HG03457 (cell line): ENCODE measurements around the gene KRTAP5-2.
"Not testable (repeated sequence)": the region's sequence is repeated elsewhere in the genome, so short reads cannot be mapped to it uniquely, and the experiment has no call there.

ENCODE experiments used
- ATAC-seq: cut with Tn5 transposase; IDR thresholded peaks from one replicate; pipeline ENCODE4 v1.9.1; 2021; ENCODE audit warnings: moderate number of reproducible peaks; ENCODE audit not compliant: unreplicated experiment

Gene KRTAP5-2

DNA sequence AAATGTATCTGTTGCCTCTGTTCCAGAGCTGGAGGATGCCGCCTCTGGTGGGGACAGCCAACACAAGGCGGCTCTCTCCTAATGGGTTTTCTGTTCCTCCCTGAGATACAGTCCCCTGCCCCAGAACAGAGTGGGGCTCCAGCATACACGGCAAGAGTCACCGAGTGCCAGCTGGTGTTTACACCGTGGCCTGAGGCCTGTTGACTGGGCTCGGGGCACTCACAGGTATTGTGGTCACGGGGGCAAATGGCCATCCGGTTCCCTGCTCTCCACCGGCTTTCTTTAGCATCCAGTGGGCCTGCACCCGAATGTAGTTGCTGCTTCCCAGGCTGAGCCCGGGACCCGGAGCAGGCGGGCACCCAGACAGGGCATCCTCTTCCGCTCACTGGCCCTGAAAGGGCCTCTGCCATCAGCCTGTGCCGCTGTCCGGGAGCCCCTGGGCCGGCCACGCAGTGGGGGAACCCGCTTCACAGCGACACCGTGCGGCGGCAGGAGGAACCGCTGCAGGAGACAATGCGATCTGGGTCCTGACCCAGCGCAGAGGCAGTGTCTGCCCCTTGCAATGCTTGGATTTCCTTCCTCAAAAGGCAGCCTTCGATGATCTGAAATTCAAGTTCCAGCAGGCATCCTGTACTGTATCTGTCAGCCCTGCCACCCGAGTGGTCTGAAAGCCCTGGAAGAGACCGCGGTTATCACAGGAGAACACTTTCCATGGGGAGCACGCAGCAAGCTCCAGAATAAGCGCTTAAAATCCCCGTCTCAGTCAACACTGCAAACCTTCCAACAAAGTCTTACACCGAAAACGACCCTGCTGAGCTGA, 30.6 kb upstream of the KRTAP5-2 start:
- ATAC-seq: no peak

GRCh38 chr11:1625541-1625940, 27.4 kb upstream of the KRTAP5-2 start:
- ATAC-seq: no peak

DNA sequence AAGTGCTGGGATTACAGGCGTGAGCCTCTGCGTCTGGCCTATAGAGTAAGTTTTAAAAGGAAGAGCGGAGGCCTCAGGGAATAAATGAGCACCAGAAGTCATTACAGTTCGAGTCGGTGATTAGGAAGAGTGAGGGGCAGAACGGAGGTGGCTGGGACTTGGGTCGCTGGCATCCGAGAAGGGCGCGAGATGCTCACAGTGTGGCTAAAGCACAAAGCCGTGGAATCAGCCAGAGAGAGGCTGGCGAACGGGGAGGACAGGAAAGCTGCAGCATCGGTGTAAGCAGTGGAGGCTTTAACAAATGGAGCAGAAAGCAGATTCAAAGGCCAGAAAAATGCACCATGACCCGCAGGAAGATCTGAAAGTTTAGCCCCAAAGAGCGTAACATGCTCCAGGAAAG, 26.5 kb upstream of the KRTAP5-2 start:
- no peak for ATAC-seq

DNA sequence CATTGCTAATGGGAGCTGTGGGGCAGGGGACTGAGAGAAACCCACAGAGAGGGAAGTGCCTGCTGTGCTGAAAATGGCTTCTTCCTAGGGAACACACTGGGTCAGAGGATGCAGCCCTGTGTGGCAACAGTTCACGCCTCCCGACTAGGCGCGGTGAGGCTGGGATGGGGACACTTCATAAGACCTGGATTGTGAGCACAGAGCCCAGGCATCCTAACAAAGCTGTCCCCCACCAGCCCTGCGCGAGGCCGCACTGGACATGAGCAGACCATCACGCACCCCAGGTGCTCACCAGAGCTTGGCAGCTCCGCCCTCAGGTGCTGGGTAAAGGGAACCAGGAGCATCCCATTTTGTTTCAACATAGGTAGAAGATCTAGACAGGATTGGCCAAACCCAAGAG, 25.6 kb upstream of the KRTAP5-2 start:
- no peak for ATAC-seq

DNA sequence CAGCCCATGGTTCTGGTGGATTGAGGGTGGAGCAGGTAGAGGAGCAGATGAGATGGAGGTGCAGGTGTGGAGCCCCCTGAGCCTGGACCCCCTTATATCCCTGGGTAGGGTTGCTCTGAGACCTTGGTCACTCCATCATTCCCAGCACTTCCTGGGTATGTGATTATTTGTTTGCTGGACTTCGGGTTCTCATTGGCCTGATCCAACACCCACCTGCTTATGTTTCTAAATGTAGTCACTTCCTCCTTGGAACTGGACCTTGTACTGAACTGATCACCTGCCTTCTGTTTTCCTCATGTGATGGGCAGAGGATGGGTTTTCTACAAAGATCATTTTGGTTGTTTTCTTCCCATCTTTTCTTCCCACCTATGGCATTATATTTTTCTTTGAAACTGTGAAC, 24.0 kb upstream of the KRTAP5-2 start, which contains the start of gene KRTAP5-4:
TSS of gene KRTAP5-4 (minus strand) at position 53 of the 400 bp plus-strand sequence. CDS start at position 8, 45 bp downstream.
- no peak for ATAC-seq

GRCh38 chr11:1619449-1619848, 21.4 kb upstream of the KRTAP5-2 start:
- no peak for ATAC-seq

- no peak for ATAC-seq
Observed at GRCh38 chr11:1618231-1618630, 20.1 kb upstream of the KRTAP5-2 start.

DNA sequence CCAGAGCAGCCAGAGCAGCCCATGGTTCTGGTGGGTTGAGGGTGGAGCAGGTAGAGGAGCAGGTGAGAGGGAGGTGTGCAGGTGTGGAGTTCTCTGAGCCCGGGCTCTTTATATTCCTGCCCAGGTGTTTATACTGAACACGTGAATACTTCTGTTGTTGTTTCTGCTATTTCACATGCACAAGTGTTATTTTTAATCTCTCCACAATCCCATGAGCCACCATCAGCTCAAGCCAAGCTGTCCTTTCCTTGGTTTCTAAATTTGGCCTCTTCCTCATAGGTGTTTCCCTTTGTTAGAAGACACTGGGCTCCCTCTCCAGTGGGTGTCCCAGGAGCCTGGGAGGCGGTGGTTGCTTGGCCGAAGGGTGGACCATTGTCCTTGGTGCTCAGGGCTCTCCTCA, 10.3 kb upstream of the KRTAP5-2 start, which contains the start of gene KRTAP5-3:
TSS of gene KRTAP5-3 (minus strand) at position 101 of the 400 bp plus-strand sequence. CDS start at position 23, 78 bp downstream.
- no peak for ATAC-seq

DNA sequence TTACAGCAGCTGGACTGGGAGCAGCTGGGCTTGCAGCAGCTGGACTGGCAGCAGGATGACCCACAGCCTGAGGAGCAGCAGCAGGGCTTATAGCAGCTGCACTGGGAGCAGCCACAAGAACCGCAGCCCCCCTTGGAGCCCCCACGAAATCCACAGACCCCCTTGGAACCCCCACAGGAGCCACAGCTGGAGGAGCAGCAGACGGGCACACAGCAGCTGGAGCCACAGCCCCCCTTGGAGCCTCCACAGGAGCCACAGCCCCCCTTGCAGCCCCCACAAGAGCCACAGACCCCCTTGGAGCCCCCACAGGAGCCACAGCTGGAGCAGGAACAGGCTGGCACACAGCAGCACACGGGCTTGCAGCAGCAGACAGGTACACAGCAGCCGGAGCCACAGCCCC, 9.8 kb upstream of the KRTAP5-2 start:
- ATAC-seq: not testable (repeated sequence)

GRCh38 chr11:1607156-1607845, 9.2 kb upstream of the KRTAP5-2 start:
- not testable (repeated sequence) for ATAC-seq

DNA sequence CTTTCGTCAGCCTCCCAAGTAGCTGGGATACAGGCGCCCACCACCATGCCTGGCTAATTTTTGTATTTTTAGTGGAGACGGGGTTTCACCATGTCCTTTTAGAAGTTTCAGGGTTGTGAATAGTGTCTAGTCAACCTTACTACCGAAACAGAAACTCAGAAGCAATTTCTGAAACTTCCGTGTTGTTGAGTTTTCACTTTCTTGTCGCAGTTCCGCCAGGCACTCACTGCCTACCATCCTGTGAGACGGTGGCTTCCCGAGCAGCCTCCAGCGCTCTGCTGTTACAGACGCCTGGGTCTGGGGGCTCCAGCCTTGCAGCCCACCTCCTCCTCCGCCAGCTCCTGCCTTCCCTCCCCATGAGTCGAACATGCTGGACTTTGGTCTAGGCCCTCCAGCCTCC, 7.8 kb upstream of the KRTAP5-2 start:
- peak; percentile 76 for ATAC-seq

DNA sequence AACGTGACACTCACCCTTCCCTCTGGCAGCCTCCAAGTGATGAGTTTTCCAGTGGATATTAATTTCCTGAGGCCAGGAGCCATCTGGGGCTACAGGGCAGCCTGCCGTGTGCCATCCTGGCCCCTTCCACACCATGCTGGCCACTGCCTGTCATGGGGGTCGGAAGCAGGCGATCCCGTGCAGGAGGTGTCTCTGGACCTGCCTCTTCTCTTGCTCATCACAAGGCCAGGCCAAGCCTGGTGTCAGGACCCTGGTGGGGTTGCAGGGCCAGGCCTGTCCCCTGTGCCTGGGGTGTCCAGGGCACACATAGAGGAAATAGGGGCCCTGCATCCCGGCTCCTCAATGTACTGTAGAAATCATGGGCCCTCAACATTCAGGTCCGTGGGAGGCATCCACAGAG, 6.6 kb upstream of the KRTAP5-2 start:
- ATAC-seq: no peak

DNA sequence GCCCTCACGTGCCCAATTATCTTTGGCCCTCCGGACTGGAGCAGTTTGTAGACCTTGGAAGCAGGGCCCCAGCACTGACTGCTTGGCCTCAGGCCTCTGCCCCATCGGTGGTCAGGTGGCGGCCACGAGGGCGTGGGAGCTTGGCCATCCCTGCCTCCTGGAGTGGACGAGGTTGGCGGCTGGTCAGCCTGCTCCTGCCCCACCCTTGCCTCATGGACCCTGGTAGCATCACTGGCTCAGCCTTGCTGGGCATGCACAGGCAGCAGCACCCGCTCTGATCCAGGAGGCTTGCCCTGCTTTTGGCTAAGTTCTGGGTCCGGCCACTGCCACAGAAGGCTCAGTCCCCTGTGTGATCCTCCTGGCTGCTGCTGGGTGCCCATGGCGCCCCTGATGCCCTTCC, 6.1 kb upstream of the KRTAP5-2 start:
- ATAC-seq: no peak

DNA sequence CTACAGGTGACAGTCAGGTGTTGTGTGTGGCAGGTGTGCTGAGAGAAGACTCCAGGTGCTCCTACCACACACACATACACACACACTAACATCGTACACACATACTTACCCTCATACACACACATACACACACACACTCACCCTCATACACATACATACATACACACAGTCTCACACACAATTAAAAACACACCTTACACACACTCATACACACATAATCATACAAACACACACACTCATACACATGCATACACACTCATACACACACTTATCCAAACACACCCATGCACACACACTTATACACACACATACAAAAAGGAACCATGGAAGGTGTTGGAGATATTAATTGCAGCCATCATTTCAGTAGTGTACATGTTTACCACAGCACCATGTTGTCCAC, 5.5 kb upstream of the KRTAP5-2 start:
- ATAC-seq: no peak

GRCh38 chr11:1601663-1602062, 3.6 kb upstream of the KRTAP5-2 start:
- ATAC-seq: not testable (repeated sequence)

DNA sequence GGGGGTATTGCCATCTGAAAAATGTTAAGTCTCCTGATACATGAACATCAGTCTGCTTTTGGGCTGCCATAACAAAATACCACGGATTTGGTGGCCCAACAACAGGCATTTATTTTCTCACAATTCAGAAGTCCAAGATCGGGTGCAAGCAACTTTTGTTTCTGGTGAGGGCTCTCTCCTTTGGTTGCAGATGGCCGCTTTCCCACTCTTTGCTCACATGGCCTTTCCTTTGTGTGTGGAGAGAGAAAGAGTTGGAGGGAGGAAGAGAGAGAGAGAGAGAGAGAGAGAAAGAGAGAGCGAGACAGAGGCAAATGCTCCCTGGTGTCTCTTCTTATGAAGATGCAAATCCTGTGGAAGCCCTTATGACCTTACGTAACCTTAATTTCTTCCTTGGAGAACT, 2.5 kb upstream of the KRTAP5-2 start:
- ATAC-seq: no peak

DNA sequence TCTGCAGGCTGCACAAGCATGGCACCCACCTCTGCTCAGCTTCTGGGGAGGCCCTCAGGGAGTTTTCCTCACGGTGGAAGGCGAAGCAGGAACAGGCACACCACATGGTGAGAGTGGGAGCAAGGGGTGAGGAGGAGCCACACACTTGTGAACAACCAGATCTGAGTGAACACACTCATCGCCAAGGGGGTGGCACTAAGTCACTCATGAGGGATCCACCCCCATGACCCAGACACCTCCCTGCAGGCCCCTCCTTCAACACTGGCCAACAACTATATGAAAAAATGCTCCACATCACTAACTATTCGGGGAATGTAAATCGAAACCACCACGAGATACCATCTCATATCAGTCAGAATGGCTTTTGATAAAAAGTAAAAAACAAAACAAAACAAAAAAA, 722 bp upstream of the KRTAP5-2 start:
- ATAC-seq: no peak

DNA sequence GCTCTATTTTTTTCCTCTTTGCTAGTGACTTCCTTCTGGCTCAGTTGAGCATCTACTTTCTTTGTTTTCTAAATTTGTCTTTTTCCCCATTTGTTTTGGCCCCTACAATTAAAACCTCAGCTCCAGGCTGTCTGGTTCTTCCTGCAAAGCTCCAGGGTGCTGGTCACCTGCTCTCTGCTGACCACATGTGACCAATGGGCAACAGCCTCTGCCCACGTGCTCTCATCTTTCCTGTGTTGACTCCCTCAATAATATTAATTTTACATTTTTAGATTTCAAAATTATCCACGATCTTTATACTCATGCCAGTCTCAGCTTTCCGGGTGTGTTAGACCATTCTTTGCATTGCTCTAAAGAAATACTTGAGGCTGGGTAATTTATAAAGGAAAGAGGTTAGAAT, 312 bp upstream of the KRTAP5-2 start:
- ATAC-seq: not testable (repeated sequence)

DNA sequence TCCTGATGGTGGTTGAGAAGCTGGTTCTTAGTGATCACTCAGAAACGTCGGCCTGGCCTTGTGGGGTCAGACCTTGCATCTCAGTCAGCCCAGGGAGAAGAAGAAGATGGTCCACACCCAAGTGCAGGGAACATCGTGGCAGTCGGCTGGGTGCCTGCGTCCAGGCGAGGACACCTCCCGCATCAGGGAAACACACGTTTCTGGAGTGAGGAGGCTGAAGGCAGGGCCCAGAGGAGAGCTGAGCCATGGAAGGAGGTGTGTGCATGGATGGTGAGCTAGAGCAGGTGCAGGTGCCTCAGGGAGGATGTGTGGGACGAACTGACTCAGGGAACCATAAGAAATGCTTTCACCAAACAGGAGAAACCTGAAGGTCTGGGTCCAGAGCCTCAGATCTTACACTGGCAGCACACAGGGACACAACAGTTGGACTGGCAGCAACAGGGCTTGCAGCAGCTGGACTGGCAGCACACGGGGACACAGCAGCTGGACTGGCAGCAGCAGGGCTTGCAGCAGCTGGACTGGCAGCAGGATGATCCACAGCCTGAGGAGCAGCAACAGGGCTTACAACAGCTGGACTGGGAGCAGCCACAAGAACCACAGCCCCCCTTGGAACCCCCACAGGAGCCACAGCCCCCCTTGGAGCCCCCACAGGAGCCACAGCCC, 632 bp downstream of the KRTAP5-2 start:
- ATAC-seq: no peak

DNA sequence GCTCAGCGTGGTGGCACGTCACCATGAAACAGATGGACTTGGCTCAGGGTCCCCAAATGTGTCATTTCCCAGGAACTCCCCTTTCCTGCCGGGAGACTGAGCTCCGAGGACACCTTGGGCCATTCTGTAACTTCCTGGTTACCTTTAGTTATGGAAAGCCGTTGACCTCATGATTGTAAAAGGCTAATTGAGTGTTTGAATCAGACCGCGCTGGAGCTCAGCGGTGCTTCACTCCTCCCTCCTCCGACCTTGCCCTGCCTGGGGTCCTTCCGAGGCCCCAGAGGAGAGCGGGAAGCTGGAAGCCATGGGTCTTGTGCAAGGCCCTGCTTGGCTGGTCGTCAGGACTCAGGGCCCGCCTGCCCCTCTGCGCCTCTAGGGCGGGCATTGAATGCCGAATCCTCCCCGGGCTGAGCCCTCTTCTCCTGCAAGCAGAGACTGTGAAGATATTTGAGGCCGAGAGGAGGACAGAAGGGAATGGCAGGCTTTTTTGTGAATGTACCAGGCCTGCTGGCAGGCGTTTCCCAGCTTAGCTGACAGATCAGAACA, 1.4 kb downstream of the KRTAP5-2 start:
- ATAC-seq: not testable (repeated sequence)

GRCh38 chr11:1595994-1596575, 2.0 kb downstream of the KRTAP5-2 start:
- not testable (repeated sequence) for ATAC-seq
